Lower leg skin (tissue), 4 donors: ENCODE results near the gene CES4A. TPM values are rescaled to one million over a fixed set of nuclear protein-coding genes. Genes with fewer than 3 reads are reported as not detected.
"Not testable (repeated sequence)": the region's sequence is repeated elsewhere in the genome, so short reads cannot be mapped to it uniquely, and the experiment has no call there.

Experiments used
- DNase-seq, 2 donors: peaks; one replicate each; pipeline ENCODE4 v3.0.0-alpha.2; 2019; ENCODE audit warnings: low spot score in 2 of 2
- H3K4me3 ChIP-seq: fragments of 200-600 bp; sonication (generic); 2 replicates; pipeline ENCODE4 v1.5.1; 2017; ENCODE audit warnings: mild to moderate bottlenecking, low read depth; ENCODE audit not compliant: poor library complexity, severe bottlenecking
- CTCF ChIP-seq, 3 donors: fragments of 450-650 bp; IDR thresholded peaks; one replicate each; pipeline ENCODE4 v1.5.1; 2016; ENCODE audit warnings: antibody characterized with exemption in 3 of 3, mild to moderate bottlenecking in 3 of 3, moderate library complexity in 2 of 3
- POLR2A ChIP-seq, 2 donors: fragments of 450-650 bp; IDR thresholded peaks; one replicate each; pipeline ENCODE4 v1.6.1; 2016 to 2017; ENCODE audit warnings: antibody characterized with exemption in 2 of 2, mild to moderate bottlenecking in 1 of 2, moderate library complexity in 1 of 2
- WGBS, 2 donors: methylation state at CpG; one replicate each; pipeline ENCODE4 v1.1.5; 2018; 5-methylcytosine and 5-hydroxymethylcytosine counted together
- intact Hi-C: fragments of 100-400 bp; cut with DNase I; formaldehyde crosslinking; loops from one replicate; pipeline ENCODE4 v1.15.0; 2023; ENCODE audit warnings: low total_unique reads
- total RNA-seq, 4 donors: library from RNA; depleted of rRNA; stranded (reverse); fragments of >200 nt; gene quantifications; one replicate each; pipeline ENCODE4 v1.1.0, GENCODE V29; 2016

Gene CES4A
- total RNA-seq, 4 donors from 2014 or later, result 43.6 to 95.8 (median 75.9) TPM

- no peak overlapping the region for H3K4me3 ChIP-seq
- WGBS, 2 donors, result 78 to 82% methylated on average over 9 of the region's 9 CpGs
- intact Hi-C loops, result loop anchor here (10.0 kb wide), 1 partner anchor 78 kb away; no protein-coding TSS in a partner anchor
- no peak for DNase-seq
- TF ChIP-seq POLR2A (IDR thresholded peaks at IDR 0.05) (no peak), CTCF (IDR thresholded peaks at IDR 0.05) (no peak)
These were observed 15.4 kb upstream of the CES4A start for GRCh38 chr16:66972983-66973382.

- TF ChIP-seq POLR2A (IDR thresholded peaks at IDR 0.05) (no peak), CTCF (IDR thresholded peaks at IDR 0.05) (no peak)
- H3K4me3 ChIP-seq, result no peak overlapping the region
- no peak for DNase-seq
- intact Hi-C loops, result loop anchor here (10.0 kb wide), 1 partner anchor 79 kb away; no protein-coding TSS in a partner anchor
- 83 to 90% methylated on average over 3 to 6 of the region's 6 CpGs for WGBS, 2 donors
These were observed 14.7 kb upstream of the CES4A start for GRCh38 chr16:66973716-66974115.

GRCh38 chr16:66974156-66974931 is 14.0 kb upstream of the CES4A start:
- DNase-seq, H3K4me3 ChIP-seq: not testable (repeated sequence)
- 81 to 89% methylated on average over 17 to 20 of the region's 32 CpGs for WGBS, 2 donors
- intact Hi-C loops, result loop anchor here (10.0 kb wide), 1 partner anchor 80 kb away; no protein-coding TSS in a partner anchor

GRCh38 chr16:66974932-66975246 is 13.5 kb upstream of the CES4A start:
- WGBS, 2 donors, result 59 to 60% methylated on average over 11 of the region's 11 CpGs
- H3K4me3 ChIP-seq, DNase-seq: not testable (repeated sequence)
- intact Hi-C loops, result loop anchor here (5.0 to 10.0 kb wide), 2 partner anchors 80 to 182 kb away; partner anchors contain the start of genes FBXL8 and TRADD

- intact Hi-C loops, result loop anchor here (5.0 to 10.0 kb wide), 2 partner anchors 81 to 182 kb away; partner anchors contain the start of genes FBXL8 and TRADD
- no peak for DNase-seq
- TF ChIP-seq CTCF (IDR thresholded peaks at IDR 0.05), result no peak
- TF ChIP-seq POLR2A (IDR thresholded peaks at IDR 0.05), result no peak
- no peak overlapping the region for H3K4me3 ChIP-seq
- 86 to 88% methylated on average over 14 of the region's 14 CpGs for whole genome bisulfite sequencing, 2 donors
These were observed 13.0 kb upstream of the CES4A start for GRCh38 chr16:66975302-66975893.

GRCh38 chr16:66976746-66977145 is 11.6 kb upstream of the CES4A start:
- WGBS, 2 donors, result 55 to 56% methylated on average over 13 of the region's 13 CpGs
- intact Hi-C loops, result loop anchor here (5.0 to 10.0 kb wide), 2 partner anchors 82 to 181 kb away; partner anchors contain the start of genes FBXL8 and TRADD
- TF ChIP-seq CTCF (IDR thresholded peaks at IDR 0.05), result no peak
- DNase-seq, result no peak
- no peak overlapping the region for H3K4me3 ChIP-seq
